ENCODE data around the gene ITGA5.

ITGA5 gene

DNA sequence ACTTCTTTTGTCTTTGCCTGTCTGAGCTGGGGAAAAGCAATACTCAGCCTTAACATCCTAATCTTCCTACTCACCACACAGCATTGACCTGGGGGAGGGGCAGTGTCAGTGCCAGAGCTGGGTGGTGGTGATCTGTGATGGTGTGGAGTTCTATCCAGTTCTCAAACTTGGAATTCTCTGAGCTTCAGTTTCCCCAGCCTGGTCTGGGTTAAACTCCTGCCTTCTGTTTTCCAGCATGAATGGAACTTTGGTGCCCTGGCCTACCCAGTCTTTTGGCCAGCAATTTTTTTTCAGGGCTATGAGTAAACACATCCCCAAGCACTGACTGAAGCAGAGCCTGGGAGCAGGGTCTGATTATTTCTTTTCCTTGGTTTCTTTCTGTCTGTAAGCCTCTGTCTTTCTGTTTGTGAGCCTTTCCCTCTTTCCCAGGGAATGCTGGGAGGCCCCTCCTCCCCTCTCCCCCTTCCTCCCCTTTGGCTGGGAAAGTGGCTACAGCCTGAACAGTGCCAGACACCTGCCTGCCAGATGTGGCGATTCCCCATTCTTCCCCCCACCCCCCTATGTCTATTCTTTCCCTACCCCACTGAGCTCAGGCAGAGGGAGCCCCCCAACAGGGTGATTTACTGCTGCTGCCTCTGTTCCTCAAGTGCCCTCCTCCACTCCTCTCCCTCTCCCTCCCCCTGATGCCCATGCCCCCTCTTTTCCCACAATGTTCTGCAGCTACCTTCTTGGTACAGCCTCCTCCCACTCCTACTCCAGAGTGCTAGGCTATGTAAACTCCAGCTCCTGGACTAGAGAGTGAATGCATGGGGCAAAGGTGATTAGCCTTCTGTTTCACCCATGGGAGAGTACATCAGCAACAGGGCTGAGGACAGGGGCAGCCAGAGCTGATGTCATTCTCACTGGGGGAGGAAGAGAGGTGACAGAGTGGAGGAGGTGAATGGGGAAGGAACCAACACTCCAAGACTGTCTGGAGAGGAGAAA, 65.9 kb downstream of the ITGA5 start:
- peak; percentile 62 for DNase-seq

DNA sequence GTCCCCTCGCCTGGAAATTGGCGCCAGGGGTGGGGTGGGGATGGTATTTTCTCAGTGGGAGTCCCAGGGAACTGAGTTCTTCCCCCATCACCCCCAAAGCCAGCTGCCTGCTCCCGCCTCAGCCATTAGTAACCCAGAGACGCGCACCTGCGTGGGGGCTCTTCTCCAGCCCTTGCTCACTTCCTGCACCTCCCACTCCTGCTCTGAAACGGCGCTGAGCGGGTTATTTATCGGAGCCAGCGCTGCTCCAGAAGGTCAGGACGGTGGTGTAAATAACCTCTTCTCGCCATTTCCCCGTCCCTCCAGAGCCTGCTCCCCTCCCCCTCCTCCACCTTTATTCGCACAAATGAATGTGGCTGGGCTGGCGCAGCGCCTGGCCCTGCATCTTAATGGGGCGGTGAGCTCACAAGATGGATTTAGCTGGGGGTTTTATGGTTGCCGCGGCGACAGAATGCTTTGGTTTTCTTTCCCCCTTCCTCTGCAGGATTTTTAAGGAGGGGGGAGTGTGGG, 67.0 kb downstream of the ITGA5 start:
- DNase-seq, result peak; percentile 71

DNA sequence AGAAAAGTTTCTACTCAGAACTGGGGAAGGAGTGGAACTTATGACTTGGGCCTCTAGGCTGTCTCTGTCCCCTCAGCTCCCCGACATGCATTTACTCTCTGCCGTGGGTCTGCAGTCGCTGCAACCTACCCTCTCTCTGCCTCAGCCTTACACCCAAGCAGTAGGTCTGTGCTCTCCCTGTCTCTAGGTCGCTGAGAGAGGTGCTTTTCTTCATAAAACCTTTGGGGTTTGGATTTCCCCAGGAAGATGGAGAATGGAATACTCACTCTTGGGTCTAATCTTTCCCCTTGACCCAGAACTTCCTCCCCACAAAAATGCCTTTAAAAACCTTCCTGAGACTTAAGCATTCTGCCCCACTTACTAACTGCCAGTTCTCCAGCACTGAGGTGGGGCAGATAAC, 67.7 kb downstream of the ITGA5 start:
- DNase-seq, result no peak

DNA sequence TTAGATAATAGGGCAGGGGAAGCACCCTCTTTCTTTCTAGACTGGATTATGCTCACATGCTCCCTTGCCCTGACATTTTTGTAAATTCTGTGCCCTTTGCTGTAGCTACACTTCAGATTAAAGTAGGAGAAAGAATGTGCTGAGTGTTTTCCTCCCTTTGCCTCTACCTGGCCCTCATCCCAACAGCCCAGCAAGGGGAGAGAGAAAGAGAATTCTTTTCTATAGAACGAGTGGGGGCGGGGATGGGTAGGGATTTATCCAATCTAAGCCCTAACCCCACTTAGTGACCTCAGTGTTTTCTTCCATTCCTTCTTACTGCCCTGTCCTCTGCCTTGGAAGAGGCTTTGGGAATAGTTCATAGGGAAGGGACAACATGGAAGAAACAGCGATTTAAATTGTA, 68.3 kb downstream of the ITGA5 start:
- no peak for DNase-seq

DNA sequence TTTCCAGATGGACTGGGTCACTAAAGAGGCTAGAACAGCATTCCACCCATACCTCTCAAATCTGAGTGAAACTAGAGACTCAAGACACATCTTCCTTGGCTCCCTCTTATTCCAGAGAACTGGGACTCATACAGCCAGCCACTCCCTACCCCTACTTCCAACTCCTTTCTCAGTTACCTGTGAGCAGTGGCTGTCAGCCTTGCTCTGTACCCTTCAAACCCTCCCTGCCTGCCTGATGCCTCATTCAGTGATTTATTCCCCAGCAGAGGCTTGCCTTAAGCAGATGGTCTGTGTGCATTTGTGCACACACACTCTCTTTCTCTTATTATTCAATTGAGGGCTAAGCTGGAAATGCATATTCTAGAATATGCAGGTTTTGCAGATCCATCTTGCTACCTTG, 69.4 kb downstream of the ITGA5 start:
- no peak for DNase-seq

DNA sequence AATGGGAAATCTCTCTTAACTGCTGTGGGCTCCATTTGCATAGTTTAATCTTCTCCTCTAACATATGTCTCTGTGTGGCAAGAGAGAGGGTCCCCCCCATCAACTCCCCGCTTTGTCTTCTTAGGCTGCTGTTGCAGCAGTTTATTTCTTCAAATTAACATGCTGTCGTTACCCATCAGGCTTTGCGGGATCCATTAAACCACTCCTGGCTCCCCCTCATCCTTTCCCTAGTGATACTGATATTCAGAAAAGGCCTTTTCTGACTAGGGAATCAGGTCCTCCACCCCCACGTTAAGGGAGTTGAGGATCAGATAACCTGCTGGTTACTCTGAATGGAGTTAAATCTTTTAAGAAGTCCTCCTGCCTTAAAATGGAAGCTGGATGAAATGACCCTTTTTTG, 70.0 kb downstream of the ITGA5 start:
- no peak for DNase-seq
